ENCODE measurements around the gene NCKAP5. TPM values are rescaled to one million over a fixed set of nuclear protein-coding genes. Genes with fewer than 3 reads are reported as not detected.

Gene NCKAP5
- total and polyA plus RNA-seq, 2 of the 13 experiments (the other 11 are each of a cell fraction or from before 2014, with no cell fraction given): 0.01 TPM; not detected in 1

GRCh38 chr2:133557614-133558013, 10.6 kb downstream of the NCKAP5 start:
- Histone ChIP-seq H3K27me3 (ENCODE audit: control insufficient read depth in 1 of 2, insufficient read depth in 2 of 2, low read length in 2 of 2) (no peaks in the 10 kb centered on the region), H3K9me3 (ENCODE audit: low read length) (no peaks in the 10 kb centered on the region), H3K27ac (ENCODE audit: extremely low read length, insufficient read depth, low read length) (no peak overlapping the region), H3K9ac (ENCODE audit: insufficient read depth, low read depth, low read length) (no peak overlapping the region), H4K20me1 (ENCODE audit: insufficient read depth, low read length) (no peaks in the 10 kb centered on the region), H2AFZ (ENCODE audit: low read length) (no peak overlapping the region), H3K4me2 (ENCODE audit: low read depth, low read length) (no peak overlapping the region), H3K4me1 (ENCODE audit: insufficient read depth, low read length) (no peaks in the 10 kb centered on the region), H3K36me3 (replicated peaks in 1 of 2; ENCODE audit: control insufficient read depth in 1 of 2, insufficient read depth in 2 of 2, low read length in 2 of 2) (no peaks in the 10 kb centered on the region), H3K4me3 (replicated peaks in 1 of 3; ENCODE audit: insufficient read depth in 1 of 3, low read depth in 2 of 3, low read length in 3 of 3) (no peak overlapping the region), H3K79me2 (ENCODE audit: insufficient read depth, low read length) (no peaks in the 10 kb centered on the region)
- BruUV-seq (replicated peaks): no TSS peak
- POLR2A ChIA-PET: no interaction called here
- intact Hi-C loops (cut with micrococcal nuclease; ENCODE audit: unreplicated experiment): no loop called here
- no peak for DNase-seq (ENCODE audit: low spot score)
- CTCF ChIA-PET (ENCODE audit: low intra/inter-chr PET ratio, low total read pairs): no interaction called here
- no peak for FAIRE-seq
- no peak for ATAC-seq
- 20% methylated on average over 2 of the region's 3 CpGs for WGBS (ENCODE audit: low lambda C conversion rate)
- in situ Hi-C loops (cut with HindIII; ENCODE audit: extremely low pct_ligation_motif_present, low pct_unique_long_range_greater_than_20kb): no loop called here
- TF ChIP-seq, protein P1, sequence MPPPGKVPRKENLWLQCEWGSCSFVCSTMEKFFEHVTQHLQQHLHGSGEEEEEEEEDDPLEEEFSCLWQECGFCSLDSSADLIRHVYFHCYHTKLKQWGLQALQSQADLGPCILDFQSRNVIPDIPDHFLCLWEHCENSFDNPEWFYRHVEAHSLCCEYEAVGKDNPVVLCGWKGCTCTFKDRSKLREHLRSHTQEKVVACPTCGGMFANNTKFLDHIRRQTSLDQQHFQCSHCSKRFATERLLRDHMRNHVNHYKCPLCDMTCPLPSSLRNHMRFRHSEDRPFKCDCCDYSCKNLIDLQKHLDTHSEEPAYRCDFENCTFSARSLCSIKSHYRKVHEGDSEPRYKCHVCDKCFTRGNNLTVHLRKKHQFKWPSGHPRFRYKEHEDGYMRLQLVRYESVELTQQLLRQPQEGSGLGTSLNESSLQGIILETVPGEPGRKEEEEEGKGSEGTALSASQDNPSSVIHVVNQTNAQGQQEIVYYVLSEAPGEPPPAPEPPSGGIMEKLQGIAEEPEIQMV (CRISPR knock-in tag; IDR thresholded peaks at IDR 0.05; ENCODE audit: low read depth): no peak
- no peak for TF ChIP-seq CREB1 (IDR thresholded peaks at IDR 0.05)
- no peak for TF ChIP-seq CREB1 (CRISPR knock-in tag; IDR thresholded peaks at IDR 0.05)
- TF ChIP-seq ISX (CRISPR knock-in tag; conservative IDR thresholded peaks at IDR 0.05): no peak
- no peak for TF ChIP-seq ZBTB25 (CRISPR knock-in tag; IDR thresholded peaks at IDR 0.05)
- TF ChIP-seq SETDB1 (CRISPR knock-in tag; IDR thresholded peaks at IDR 0.05; ENCODE audit: borderline replicate concordance): no peak
- no peak for TF ChIP-seq ZNF549 (CRISPR knock-in tag; IDR thresholded peaks at IDR 0.05)
- TF ChIP-seq ZNF160 (CRISPR knock-in tag; IDR thresholded peaks at IDR 0.05): no peak
- no peak for TF ChIP-seq ZNF816 (CRISPR knock-in tag; IDR thresholded peaks at IDR 0.05; ENCODE audit: borderline replicate concordance)
- TF ChIP-seq ZNF34 (CRISPR knock-in tag; IDR thresholded peaks at IDR 0.05; ENCODE audit: borderline replicate concordance): no peak
- TF ChIP-seq ZSCAN9 (CRISPR knock-in tag; IDR thresholded peaks at IDR 0.05; ENCODE audit: borderline replicate concordance): no peak
- no peak for TF ChIP-seq ZNF879 (CRISPR knock-in tag; IDR thresholded peaks at IDR 0.05)
- TF ChIP-seq, protein P2, sequence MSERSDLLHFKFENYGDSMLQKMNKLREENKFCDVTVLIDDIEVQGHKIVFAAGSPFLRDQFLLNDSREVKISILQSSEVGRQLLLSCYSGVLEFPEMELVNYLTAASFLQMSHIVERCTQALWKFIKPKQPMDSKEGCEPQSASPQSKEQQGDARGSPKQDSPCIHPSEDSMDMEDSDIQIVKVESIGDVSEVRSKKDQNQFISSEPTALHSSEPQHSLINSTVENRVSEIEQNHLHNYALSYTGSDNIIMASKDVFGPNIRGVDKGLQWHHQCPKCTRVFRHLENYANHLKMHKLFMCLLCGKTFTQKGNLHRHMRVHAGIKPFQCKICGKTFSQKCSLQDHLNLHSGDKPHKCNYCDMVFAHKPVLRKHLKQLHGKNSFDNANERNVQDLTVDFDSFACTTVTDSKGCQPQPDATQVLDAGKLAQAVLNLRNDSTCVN (CRISPR knock-in tag; IDR thresholded peaks at IDR 0.05; ENCODE audit: borderline replicate concordance): no peak
- no peak for TF ChIP-seq MXI1 (IDR thresholded peaks at IDR 0.05; ENCODE audit: borderline replicate concordance, low read depth, low read length)
- no peak for TF ChIP-seq ZBTB49 (CRISPR knock-in tag; IDR thresholded peaks at IDR 0.05; ENCODE audit: borderline replicate concordance)
- TF ChIP-seq SNAPC5 (CRISPR knock-in tag; IDR thresholded peaks at IDR 0.05; ENCODE audit: borderline replicate concordance): no peak
- no peak for TF ChIP-seq FOXC1 (CRISPR knock-in tag; IDR thresholded peaks at IDR 0.05; ENCODE audit: borderline replicate concordance)

Measured in HepG2 (cell line).